ENCODE measurements around the gene LRRC59.

- no peak for TF ChIP-seq ZNF8 (CRISPR knock-in tag; IDR thresholded peaks at IDR 0.05)
- no peak for TF ChIP-seq ZFP30 (CRISPR knock-in tag; IDR thresholded peaks at IDR 0.05)
- no peak for TF ChIP-seq POU6F1 (CRISPR knock-in tag; IDR thresholded peaks at IDR 0.05; ENCODE audit: borderline replicate concordance, low read depth)
- TF ChIP-seq TOX (CRISPR knock-in tag; IDR thresholded peaks at IDR 0.05; ENCODE audit: borderline replicate concordance): no peak
- TF ChIP-seq ESRRG (CRISPR knock-in tag; IDR thresholded peaks at IDR 0.05): no peak
- TF ChIP-seq OSR1 (CRISPR knock-in tag; IDR thresholded peaks at IDR 0.05): no peak
- TF ChIP-seq, protein P1, sequence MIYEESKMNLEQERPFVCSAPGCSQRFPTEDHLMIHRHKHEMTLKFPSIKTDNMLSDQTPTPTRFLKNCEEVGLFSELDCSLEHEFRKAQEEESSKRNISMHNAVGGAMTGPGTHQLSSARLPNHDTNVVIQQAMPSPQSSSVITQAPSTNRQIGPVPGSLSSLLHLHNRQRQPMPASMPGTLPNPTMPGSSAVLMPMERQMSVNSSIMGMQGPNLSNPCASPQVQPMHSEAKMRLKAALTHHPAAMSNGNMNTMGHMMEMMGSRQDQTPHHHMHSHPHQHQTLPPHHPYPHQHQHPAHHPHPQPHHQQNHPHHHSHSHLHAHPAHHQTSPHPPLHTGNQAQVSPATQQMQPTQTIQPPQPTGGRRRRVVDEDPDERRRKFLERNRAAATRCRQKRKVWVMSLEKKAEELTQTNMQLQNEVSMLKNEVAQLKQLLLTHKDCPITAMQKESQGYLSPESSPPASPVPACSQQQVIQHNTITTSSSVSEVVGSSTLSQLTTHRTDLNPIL (CRISPR knock-in tag; IDR thresholded peaks at IDR 0.05; ENCODE audit: low read depth): no peak
- no peak for TF ChIP-seq ZNF70 (CRISPR knock-in tag; IDR thresholded peaks at IDR 0.05)
- no peak for TF ChIP-seq BACH2 (CRISPR knock-in tag; IDR thresholded peaks at IDR 0.05; ENCODE audit: borderline replicate concordance)
- TF ChIP-seq, protein P2, sequence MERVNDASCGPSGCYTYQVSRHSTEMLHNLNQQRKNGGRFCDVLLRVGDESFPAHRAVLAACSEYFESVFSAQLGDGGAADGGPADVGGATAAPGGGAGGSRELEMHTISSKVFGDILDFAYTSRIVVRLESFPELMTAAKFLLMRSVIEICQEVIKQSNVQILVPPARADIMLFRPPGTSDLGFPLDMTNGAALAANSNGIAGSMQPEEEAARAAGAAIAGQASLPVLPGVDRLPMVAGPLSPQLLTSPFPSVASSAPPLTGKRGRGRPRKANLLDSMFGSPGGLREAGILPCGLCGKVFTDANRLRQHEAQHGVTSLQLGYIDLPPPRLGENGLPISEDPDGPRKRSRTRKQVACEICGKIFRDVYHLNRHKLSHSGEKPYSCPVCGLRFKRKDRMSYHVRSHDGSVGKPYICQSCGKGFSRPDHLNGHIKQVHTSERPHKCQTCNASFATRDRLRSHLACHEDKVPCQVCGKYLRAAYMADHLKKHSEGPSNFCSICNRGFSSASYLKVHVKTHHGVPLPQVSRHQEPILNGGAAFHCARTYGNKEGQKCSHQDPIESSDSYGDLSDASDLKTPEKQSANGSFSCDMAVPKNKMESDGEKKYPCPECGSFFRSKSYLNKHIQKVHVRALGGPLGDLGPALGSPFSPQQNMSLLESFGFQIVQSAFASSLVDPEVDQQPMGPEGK (CRISPR knock-in tag; IDR thresholded peaks at IDR 0.05; ENCODE audit: borderline replicate concordance): no peak
- no peak for TF ChIP-seq ZFP3 (CRISPR knock-in tag; IDR thresholded peaks at IDR 0.05)
Observed at GRCh38 chr17:50370052-50370451, 27.3 kb downstream of the LRRC59 start.
